ENCODE data around the gene ELMO1. TPM values are rescaled to one million over a fixed set of nuclear protein-coding genes. Genes with fewer than 3 reads are reported as not detected.

ELMO1 gene
- total RNA-seq, 1 experiment from 2014 or later: 0.95 TPM

GRCh38 chr7:37194943-37195342 is 253.7 kb downstream of the ELMO1 start:
- DNase-seq (ENCODE audit: low spot score): no peak
- in situ Hi-C loops (cut with HindIII; ENCODE audit: low sequenced_read_pairs): no loop called here

GRCh38 chr7:37193775-37194135 is 254.9 kb downstream of the ELMO1 start:
- in situ Hi-C loops (cut with HindIII; ENCODE audit: low sequenced_read_pairs): no loop called here
- no peak for DNase-seq (ENCODE audit: low spot score)

DNA sequence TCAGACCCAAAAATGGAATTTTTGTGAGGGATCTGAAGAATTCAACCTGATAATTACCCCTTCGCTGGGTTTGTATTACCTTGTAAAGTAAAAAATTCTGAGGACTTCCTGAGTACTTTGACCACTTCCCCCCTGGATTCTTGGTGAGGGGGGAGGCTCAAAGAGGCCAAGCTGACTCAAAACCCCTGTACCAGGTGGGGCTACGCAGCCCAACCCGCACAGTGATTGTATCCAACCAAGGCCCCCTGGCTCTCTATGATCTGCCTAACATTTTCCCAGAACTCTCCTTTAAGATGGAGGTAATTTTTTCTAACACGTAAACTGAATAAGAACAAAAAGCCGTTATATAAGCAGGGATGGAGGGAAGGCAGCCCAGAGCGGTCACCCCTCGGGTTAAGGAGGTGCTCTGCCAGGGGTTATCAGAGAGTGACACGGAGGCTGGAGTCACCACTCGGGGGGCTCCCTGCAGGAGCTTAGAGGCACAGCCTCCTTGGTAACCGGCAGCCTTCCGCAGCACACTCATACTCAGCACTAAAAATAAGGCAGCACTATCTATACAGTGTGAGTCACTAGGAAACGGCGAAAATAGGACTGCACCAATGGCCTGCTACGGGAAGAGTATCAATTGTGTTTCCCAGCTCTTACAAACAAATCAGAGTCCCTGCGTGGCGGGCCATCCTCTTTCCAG is 255.4 kb downstream of the ELMO1 start:
- in situ Hi-C loops (cut with HindIII; ENCODE audit: low sequenced_read_pairs): no loop called here
- no peak for DNase-seq (ENCODE audit: low spot score)

GRCh38 chr7:37191797-37192196 is 256.9 kb downstream of the ELMO1 start:
- no peak for DNase-seq (ENCODE audit: low spot score)
- in situ Hi-C loops (cut with HindIII; ENCODE audit: low sequenced_read_pairs): no loop called here

- in situ Hi-C loops (cut with HindIII; ENCODE audit: low sequenced_read_pairs): no loop called here
- DNase-seq (ENCODE audit: low spot score): no peak
These were observed 261.5 kb downstream of the ELMO1 start for GRCh38 chr7:37187179-37187578.

DNA sequence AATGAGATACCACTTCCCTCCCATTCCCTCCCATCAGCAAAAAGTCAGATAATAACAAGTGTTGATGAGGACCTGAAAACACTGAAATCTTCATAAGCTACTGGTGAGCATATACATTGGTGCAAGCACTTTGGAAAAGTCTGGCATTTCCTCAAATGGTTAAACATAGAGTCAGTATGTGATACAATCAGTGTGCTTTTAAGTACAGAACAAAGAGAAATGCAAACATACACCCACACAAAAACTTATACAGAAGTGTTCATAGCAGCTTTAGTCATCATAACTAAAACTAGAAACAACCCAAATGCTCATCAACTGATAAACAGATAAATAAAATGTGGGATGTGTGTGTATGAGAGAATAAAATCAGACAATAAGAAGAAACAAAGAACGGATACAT is 261.9 kb downstream of the ELMO1 start:
- no peak for DNase-seq (ENCODE audit: low spot score)
- in situ Hi-C loops (cut with HindIII; ENCODE audit: low sequenced_read_pairs): no loop called here

- DNase-seq (ENCODE audit: low spot score): no peak
- in situ Hi-C loops (cut with HindIII; ENCODE audit: low sequenced_read_pairs): no loop called here
These were observed 267.1 kb downstream of the ELMO1 start for GRCh38 chr7:37181550-37181932.

GRCh38 chr7:37180828-37181549 is 267.7 kb downstream of the ELMO1 start:
- in situ Hi-C loops (cut with HindIII; ENCODE audit: low sequenced_read_pairs): no loop called here
- DNase-seq (ENCODE audit: low spot score): peak; percentile 19

- no peak for DNase-seq (ENCODE audit: low spot score)
- in situ Hi-C loops (cut with HindIII; ENCODE audit: low sequenced_read_pairs): no loop called here
These were observed 272.6 kb downstream of the ELMO1 start for GRCh38 chr7:37176079-37176478.

GRCh38 chr7:37174460-37174859 is 274.2 kb downstream of the ELMO1 start:
- in situ Hi-C loops (cut with HindIII; ENCODE audit: low sequenced_read_pairs): no loop called here
- DNase-seq (ENCODE audit: low spot score): no peak

DNA sequence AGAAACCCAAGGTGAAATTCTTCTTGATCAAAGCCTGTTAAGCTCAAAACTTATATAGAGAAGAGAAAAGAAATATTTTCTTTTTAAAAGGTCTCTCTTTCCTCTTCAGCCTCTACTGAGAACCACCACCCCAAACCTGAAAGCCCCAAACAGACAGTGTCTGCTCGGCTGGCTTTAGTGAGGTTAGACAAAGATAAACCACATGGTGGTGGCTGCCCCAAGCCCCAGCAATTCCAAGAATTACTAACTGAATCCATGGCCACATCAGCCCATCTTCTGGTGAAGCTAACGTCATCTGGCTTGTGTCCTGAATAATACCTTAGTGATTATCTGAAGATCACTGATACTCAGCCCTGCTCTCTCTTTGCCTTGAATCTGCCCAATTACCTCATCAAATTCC is 275.0 kb downstream of the ELMO1 start:
- DNase-seq (ENCODE audit: low spot score): no peak
- in situ Hi-C loops (cut with HindIII; ENCODE audit: low sequenced_read_pairs): no loop called here

DNA sequence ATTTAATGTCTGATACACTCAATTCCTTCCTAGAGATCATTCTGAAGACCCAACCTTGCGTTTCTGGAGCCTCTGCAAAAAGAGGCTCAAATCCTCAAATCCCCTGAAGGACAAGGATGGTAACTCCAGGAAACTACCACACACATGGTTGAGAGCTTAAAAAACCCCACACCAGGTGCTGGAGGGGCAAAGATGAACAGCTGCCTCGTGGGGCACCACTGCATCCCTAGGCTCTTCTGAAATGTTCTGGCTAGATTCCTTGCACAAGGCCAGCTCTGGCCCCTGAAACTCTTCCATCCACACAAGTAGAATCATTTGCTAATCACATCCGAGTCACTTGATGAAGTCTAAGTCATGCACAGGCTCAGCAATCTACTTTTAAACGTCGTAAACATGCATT is 286.6 kb downstream of the ELMO1 start:
- in situ Hi-C loops (cut with HindIII; ENCODE audit: low sequenced_read_pairs): no loop called here

DNA sequence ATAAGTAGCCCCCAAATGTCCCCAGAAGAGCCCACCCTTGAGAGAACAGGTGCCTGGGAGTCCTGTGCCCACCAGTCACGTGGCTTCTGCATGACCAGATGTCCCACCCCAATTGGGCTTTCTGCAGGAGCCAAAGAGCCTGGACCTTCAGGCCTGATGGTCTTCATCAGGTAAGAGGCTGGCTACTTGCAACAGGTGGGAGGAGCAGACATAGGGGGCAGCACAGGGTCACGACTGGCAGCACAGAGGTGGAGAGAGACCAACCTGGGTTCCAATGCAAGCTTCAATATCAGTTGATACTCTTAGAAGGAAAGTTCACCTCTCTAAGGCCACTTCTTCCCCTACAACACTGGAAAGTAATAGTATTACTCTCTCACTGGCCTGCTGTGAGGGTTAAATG is 288.0 kb downstream of the ELMO1 start:
- no peak for DNase-seq (ENCODE audit: low spot score)
- in situ Hi-C loops (cut with HindIII; ENCODE audit: low sequenced_read_pairs): no loop called here

More for the DNA sequence above, 286.6 kb downstream of the ELMO1 start:
- DNase-seq (ENCODE audit: low spot score): no peak

- DNase-seq (ENCODE audit: low spot score): no peak
- in situ Hi-C loops (cut with HindIII; ENCODE audit: low sequenced_read_pairs): no loop called here
These were observed 295.3 kb downstream of the ELMO1 start for GRCh38 chr7:37153376-37153775.

GRCh38 chr7:37151741-37152413 is 296.8 kb downstream of the ELMO1 start:
- peak; percentile 40 for DNase-seq (ENCODE audit: low spot score)
- in situ Hi-C loops (cut with HindIII; ENCODE audit: low sequenced_read_pairs): no loop called here

DNA sequence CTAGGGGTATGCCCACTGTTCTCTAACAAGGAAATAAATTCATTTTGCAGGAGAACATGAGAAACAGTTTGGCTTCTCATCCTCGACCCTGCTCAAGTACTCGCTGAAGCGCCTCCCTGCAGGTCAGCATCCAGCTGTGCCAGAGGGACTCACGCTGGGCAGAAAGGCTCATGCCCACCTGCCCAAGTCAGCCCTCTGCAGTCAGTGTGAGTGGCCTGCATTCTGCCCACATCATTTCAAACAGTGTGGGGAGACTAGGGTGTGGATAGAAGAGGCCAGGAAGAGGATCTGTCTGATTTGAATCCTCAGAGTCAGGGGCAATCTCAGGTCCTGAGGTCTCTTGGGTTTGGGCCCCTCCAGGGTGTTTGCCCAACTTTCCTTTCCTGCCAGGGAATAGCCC is 297.8 kb downstream of the ELMO1 start:
- DNase-seq (ENCODE audit: low spot score): no peak
- in situ Hi-C loops (cut with HindIII; ENCODE audit: low sequenced_read_pairs): no loop called here

GRCh38 chr7:37150180-37150579 is 298.5 kb downstream of the ELMO1 start:
- in situ Hi-C loops (cut with HindIII; ENCODE audit: low sequenced_read_pairs): no loop called here
- DNase-seq (ENCODE audit: low spot score): no peak

GRCh38 chr7:37149773-37150124 is 298.9 kb downstream of the ELMO1 start:
- in situ Hi-C loops (cut with HindIII; ENCODE audit: low sequenced_read_pairs): no loop called here
- no peak for DNase-seq (ENCODE audit: low spot score)

DNA sequence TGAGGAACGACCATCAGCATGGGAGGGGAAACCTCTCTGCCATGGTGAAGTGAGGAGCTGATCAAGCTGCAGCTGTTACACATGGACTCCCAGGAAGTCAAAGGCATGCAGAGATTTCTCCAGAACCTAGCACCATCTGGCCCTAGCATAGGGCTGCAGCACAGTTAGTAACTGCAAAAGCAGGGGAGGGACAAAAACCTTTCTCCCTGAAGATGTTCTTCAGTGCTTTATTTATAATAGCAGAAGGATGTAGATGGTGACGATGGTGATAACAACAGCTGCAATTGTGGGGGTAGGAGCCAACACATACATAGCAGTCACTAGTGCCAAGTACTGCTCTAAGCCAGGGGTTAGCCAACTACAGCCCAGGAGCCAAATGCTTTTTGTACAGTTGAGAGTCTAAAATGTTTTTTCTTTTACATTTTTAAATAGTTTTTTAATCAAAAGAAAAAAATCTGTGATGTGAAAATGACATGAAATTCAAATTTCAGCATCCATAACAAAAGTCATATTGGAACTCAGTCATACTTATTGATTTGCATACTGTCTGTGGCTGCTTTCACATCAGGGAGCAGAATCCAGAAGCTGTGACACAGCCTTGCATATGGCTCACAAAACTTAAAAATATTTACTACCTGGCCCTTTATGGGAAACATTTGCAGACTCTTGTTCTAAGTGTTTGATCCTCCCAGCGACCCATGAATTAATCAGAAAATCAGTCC is 299.5 kb downstream of the ELMO1 start:
- DNase-seq (ENCODE audit: low spot score): no peak
- in situ Hi-C loops (cut with HindIII; ENCODE audit: low sequenced_read_pairs): no loop called here

- in situ Hi-C loops (cut with HindIII; ENCODE audit: low sequenced_read_pairs): no loop called here
- no peak for DNase-seq (ENCODE audit: low spot score)
These were observed 303.0 kb downstream of the ELMO1 start for GRCh38 chr7:37145682-37146081.

Measured in G401 (cell line).